Measurements from ENCODE around the gene ENO1. TPM values are rescaled to one million over a fixed set of nuclear protein-coding genes. Genes with fewer than 3 reads are reported as not detected.

ENO1 gene
- total RNA-seq, 4 donors from 2014 or later, result 351 to 688 (median 453) TPM

GRCh38 chr1:8858888-8859706, 19.4 kb downstream of the ENO1 start:
- TF ChIP-seq CTCF (IDR thresholded peaks at IDR 0.05), result no peak
- TF ChIP-seq POLR2A (IDR thresholded peaks at IDR 0.05), result no peak
- no peak for DNase-seq (ENCODE audit: low spot score in 2 of 2)
- whole genome bisulfite sequencing, 2 donors, result 71 to 74% methylated on average over 12 of the region's 12 CpGs
- no peak overlapping the region for H3K4me3 ChIP-seq (ENCODE audit: low read depth, poor library complexity, severe bottlenecking)
- intact Hi-C loops (cut with DNase I; ENCODE audit: low total_unique reads), result loop anchor here (10.0 kb wide), 1 partner anchor 126 kb away; no protein-coding TSS in a partner anchor

GRCh38 chr1:8858112-8858668, 20.3 kb downstream of the ENO1 start:
- TF ChIP-seq CTCF (IDR thresholded peaks at IDR 0.05) (no peak), POLR2A (IDR thresholded peaks at IDR 0.05) (no peak)
- 22 to 42% methylated on average over 2 of the region's 2 CpGs for WGBS, 2 donors
- H3K4me3 ChIP-seq (ENCODE audit: low read depth, poor library complexity, severe bottlenecking), result no peak overlapping the region
- intact Hi-C loops (cut with DNase I; ENCODE audit: low total_unique reads), result loop anchor here (10.0 kb wide), 1 partner anchor 127 kb away; no protein-coding TSS in a partner anchor
- no peak for DNase-seq (ENCODE audit: low spot score in 2 of 2)

DNA sequence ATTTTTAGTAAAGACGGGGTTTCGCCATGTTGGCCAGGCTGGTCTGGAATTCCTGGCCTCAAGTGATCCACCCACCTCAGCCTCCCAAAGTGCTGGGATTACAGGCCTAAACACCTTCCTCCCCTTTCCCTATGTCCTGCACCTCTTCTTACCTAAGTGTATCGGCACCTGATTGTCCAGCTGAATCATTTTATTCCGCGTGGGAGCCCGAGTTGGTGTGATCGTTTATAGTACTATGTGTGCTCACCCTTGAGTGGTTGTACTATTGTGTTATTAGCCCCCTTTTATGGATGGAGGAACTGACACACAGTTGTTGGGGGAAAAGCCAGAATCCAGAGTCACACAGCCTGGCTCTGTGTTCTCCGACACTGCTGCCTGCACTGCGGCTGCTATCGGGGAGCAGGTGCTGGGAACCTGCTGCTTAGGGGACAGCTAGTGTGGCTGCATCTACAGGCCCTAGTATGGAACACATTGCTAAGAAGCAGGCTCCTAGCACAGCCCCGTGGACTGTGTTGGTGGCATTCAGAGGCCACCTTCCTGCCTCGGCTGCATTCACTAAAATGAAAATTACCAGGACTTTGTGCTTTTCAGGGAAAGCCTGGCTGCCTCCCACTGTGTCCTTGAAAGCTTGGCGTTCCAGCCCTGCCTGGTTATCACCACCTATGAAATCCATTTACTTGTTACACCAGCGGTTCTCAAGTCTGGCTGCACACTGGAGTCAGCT, 21.6 kb downstream of the ENO1 start:
- TF ChIP-seq CTCF (IDR thresholded peaks at IDR 0.05) (no peak), POLR2A (IDR thresholded peaks at IDR 0.05) (no peak)
- no peak for DNase-seq (ENCODE audit: low spot score in 2 of 2)
- intact Hi-C loops (cut with DNase I; ENCODE audit: low total_unique reads), result loop anchor here (10.0 kb wide), 1 partner anchor 128 kb away; no protein-coding TSS in a partner anchor
- 90 to 92% methylated on average over 14 of the region's 14 CpGs for WGBS, 2 donors
- H3K4me3 ChIP-seq (ENCODE audit: low read depth, poor library complexity, severe bottlenecking), result no peak overlapping the region

GRCh38 chr1:8854240-8854639, 24.2 kb downstream of the ENO1 start:
- 71 to 84% methylated on average over 7 of the region's 7 CpGs for WGBS, 2 donors
- intact Hi-C loops (cut with DNase I; ENCODE audit: low total_unique reads), result loop anchor here (10.0 kb wide), 1 partner anchor 131 kb away; no protein-coding TSS in a partner anchor
- TF ChIP-seq CTCF (IDR thresholded peaks at IDR 0.05) (no peak), POLR2A (IDR thresholded peaks at IDR 0.05) (no peak)
- no peak overlapping the region for H3K4me3 ChIP-seq (ENCODE audit: low read depth, poor library complexity, severe bottlenecking)
- DNase-seq (ENCODE audit: low spot score in 2 of 2), result no peak

GRCh38 chr1:8851060-8851459, 27.4 kb downstream of the ENO1 start:
- no peak for TF ChIP-seq POLR2A (IDR thresholded peaks at IDR 0.05)
- TF ChIP-seq CTCF (IDR thresholded peaks at IDR 0.05), result no peak
- H3K4me3 ChIP-seq (ENCODE audit: low read depth, poor library complexity, severe bottlenecking), result no peak overlapping the region
- 96 to 97% methylated on average over 4 to 5 of the region's 5 CpGs for WGBS, 2 donors
- DNase-seq (ENCODE audit: low spot score in 2 of 2), result no peak
- intact Hi-C loops (cut with DNase I; ENCODE audit: low total_unique reads), result loop anchor here (10.0 kb wide), 1 partner anchor 134 kb away; no protein-coding TSS in a partner anchor
